HepG2 (cell line): ENCODE measurements around the gene IL17RC. TPM values are rescaled to one million over a fixed set of nuclear protein-coding genes. Genes with fewer than 3 reads are reported as not detected.

Source experiments
- ATF7-NPFF ChIP-seq: sonication (generic); formaldehyde crosslinking; IDR thresholded peaks from 2 replicates; pipeline ENCODE4 v1.8.1; 2023; ENCODE audit warnings: mild to moderate bottlenecking, low read depth, missing genetic modification reagents, moderate library complexity
- DNMT3B ChIP-seq: conservative IDR thresholded peaks from 2 replicates; pipeline ENCODE4 v1.6.1; 2016; ENCODE audit warnings: missing biosample characterization, control low read depth
- MTF2 ChIP-seq: sonication (generic); formaldehyde crosslinking; IDR thresholded peaks from 2 replicates; pipeline ENCODE4 v1.5.0; 2020; ENCODE audit warnings: missing genetic modification reagents, borderline replicate concordance
- MYC ChIP-seq: sonication (generic); formaldehyde crosslinking; IDR thresholded peaks from 2 replicates; pipeline ENCODE4 v1.9.0; 2021; ENCODE audit warnings: missing genetic modification reagents, borderline replicate concordance
- SAP130 ChIP-seq: IDR thresholded peaks from 2 replicates; pipeline ENCODE4 v1.6.1; 2016; ENCODE audit warnings: low read depth
- SETDB1 ChIP-seq: sonication (generic); formaldehyde crosslinking; IDR thresholded peaks from 2 replicates; pipeline ENCODE4 v1.5.1; 2020; ENCODE audit warnings: missing genetic modification reagents, mild to moderate bottlenecking, borderline replicate concordance
- SOX13 ChIP-seq, 3 experiments: fragments of 450-650 bp in 1 of 3; sonication (generic) in 1 of 3; formaldehyde crosslinking in 1 of 3; IDR thresholded peaks in 2 of 3; conservative IDR thresholded peaks in 1 of 3; 2 replicates each; pipeline versions ENCODE4 v1.5.0 to v1.6.1; 2016 to 2020; ENCODE audit warnings: antibody characterized with exemption in 1 of 3, mild to moderate bottlenecking in 1 of 3, missing compliant biosample characterization in 1 of 3, missing genetic modification reagents in 1 of 3, moderate library complexity in 1 of 3
- ZFP82 ChIP-seq: sonication (generic); formaldehyde crosslinking; IDR thresholded peaks from 2 replicates; pipeline ENCODE4 v1.5.1; 2020; ENCODE audit warnings: mild to moderate bottlenecking, missing genetic modification reagents, borderline replicate concordance
- ZFX ChIP-seq: sonication (generic); formaldehyde crosslinking; IDR thresholded peaks from 2 replicates; pipeline ENCODE4 v1.4.0; 2020; ENCODE audit warnings: mild to moderate bottlenecking, low read depth, missing genetic modification reagents, moderate library complexity
- ZKSCAN5 ChIP-seq: sonication (generic); formaldehyde crosslinking; IDR thresholded peaks from 2 replicates; pipeline ENCODE4 v1.5.1; 2020; ENCODE audit warnings: mild to moderate bottlenecking, missing genetic modification reagents
- ZNF672 ChIP-seq: sonication (generic); formaldehyde crosslinking; IDR thresholded peaks from 2 replicates; pipeline ENCODE4 v1.8.1; 2022; ENCODE audit warnings: missing genetic modification reagents
- ZNF841 ChIP-seq: sonication (generic); formaldehyde crosslinking; IDR thresholded peaks from 2 replicates; pipeline ENCODE4 v1.8.1; 2023; ENCODE audit warnings: missing genetic modification reagents, borderline replicate concordance
- ZSCAN21 ChIP-seq: sonication (generic); formaldehyde crosslinking; IDR thresholded peaks from 2 replicates; pipeline ENCODE4 v1.8.0; 2022; ENCODE audit warnings: mild to moderate bottlenecking, missing genetic modification reagents, moderate library complexity, borderline replicate concordance
- polyA plus RNA-seq, 8 experiments: library from polyadenylated mRNA; depleted of rRNA in 3 of 8; stranded (reverse) in 7 of 8; unstranded in 1 of 8; fragments of >200 nt; fragmentation: Illumina TruSeq in 4 of 8; extraction: Trizol in 4 of 8; gene quantifications; 2 replicates each; pipeline versions ENCODE4 v1.2.1 to v1.2.3, GENCODE V29; 2011 to 2016; ENCODE audit warnings: low read depth in 4 of 8, missing spikeins in 1 of 8, mixed read lengths in 1 of 8; ENCODE audit not compliant: insufficient read depth in 1 of 8
- total RNA-seq, 5 experiments: library from RNA; depleted of rRNA; stranded (reverse); fragments of >200 nt; fragmentation: Illumina TruSeq; extraction: Trizol; gene quantifications; 2 replicates each; pipeline ENCODE4 v1.2.3, GENCODE V29; 2016; ENCODE audit warnings: low read depth in 1 of 5
- TF ChIP-seq, protein P1 (sequence below), 2 experiments: IDR thresholded peaks; 2 replicates each; pipeline ENCODE4 v1.6.1; 2011 to 2012; ENCODE audit warnings: low read length in 2 of 2, borderline replicate concordance in 1 of 2, low read depth in 1 of 2, mild to moderate bottlenecking in 1 of 2, moderate library complexity in 1 of 2
- TF ChIP-seq, protein P2 (sequence below): sonication (generic); formaldehyde crosslinking; IDR thresholded peaks from 2 replicates; pipeline ENCODE4 v1.4.0; 2020; ENCODE audit warnings: missing genetic modification reagents; ENCODE audit errors: not compliant biosample characterization
- TF ChIP-seq, protein P3 (sequence below): sonication (generic); formaldehyde crosslinking; IDR thresholded peaks from 2 replicates; pipeline ENCODE4 v1.4.0; 2020; ENCODE audit warnings: mild to moderate bottlenecking, missing genetic modification reagents
- TF ChIP-seq, protein P4 (sequence below): sonication (generic); formaldehyde crosslinking; IDR thresholded peaks from 2 replicates; pipeline ENCODE4 v1.8.1; 2023; ENCODE audit warnings: mild to moderate bottlenecking, missing genetic modification reagents, borderline replicate concordance

Gene IL17RC
- total and polyA plus RNA-seq, 2 of the 13 experiments (the other 11 are each of a cell fraction or from before 2014, with no cell fraction given) = 20.7 to 24.0 TPM

DNA sequence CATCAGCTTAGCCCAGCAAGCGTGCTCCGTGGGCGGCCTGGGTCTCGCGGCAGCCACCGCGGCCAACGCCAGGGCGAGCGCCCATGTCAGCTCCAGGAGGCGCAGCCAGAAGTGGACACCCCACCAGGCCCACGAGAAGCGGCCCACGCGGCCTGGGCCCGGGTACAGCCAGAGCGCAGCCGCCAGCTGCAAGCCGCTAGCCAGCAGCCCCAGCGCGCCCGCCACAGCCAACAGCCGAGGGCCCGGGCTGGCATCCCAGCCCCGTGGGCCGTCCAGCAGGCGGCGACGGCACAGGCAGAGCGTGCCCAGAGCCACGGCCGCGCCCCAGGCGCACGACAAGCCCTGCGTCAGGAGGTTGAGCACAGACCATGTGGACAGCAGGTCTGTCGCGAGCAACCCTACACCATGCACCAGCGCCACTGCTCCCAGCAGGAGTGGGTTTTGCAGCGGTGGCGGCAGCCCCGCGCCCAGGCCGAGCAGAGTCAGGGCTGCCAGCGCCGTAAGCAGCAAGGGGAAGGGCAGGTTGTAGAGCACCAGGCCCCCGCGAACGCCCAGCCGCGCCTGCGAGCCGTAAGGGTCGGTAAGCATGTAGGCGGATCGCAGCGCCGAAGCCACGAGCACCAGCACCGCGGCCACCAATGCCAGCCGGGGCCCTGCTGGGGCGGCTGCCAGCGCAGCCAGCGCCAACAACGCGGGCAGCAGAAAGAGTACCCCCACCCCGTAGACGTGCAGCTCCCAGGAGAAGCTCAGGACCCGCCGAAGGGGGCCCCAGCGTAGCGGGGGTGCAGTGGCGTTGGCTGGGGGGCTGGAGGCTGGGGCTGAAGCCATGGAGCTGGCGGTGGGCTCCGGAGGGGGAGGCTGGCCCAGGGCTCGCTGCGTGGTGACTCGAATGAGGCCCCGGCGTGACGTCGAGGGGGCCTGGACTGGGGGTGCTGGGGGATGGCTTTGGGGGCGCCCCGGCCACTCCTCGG is 30.4 kb downstream of the IL17RC start (continued):
- TF ChIP-seq, protein P1, sequence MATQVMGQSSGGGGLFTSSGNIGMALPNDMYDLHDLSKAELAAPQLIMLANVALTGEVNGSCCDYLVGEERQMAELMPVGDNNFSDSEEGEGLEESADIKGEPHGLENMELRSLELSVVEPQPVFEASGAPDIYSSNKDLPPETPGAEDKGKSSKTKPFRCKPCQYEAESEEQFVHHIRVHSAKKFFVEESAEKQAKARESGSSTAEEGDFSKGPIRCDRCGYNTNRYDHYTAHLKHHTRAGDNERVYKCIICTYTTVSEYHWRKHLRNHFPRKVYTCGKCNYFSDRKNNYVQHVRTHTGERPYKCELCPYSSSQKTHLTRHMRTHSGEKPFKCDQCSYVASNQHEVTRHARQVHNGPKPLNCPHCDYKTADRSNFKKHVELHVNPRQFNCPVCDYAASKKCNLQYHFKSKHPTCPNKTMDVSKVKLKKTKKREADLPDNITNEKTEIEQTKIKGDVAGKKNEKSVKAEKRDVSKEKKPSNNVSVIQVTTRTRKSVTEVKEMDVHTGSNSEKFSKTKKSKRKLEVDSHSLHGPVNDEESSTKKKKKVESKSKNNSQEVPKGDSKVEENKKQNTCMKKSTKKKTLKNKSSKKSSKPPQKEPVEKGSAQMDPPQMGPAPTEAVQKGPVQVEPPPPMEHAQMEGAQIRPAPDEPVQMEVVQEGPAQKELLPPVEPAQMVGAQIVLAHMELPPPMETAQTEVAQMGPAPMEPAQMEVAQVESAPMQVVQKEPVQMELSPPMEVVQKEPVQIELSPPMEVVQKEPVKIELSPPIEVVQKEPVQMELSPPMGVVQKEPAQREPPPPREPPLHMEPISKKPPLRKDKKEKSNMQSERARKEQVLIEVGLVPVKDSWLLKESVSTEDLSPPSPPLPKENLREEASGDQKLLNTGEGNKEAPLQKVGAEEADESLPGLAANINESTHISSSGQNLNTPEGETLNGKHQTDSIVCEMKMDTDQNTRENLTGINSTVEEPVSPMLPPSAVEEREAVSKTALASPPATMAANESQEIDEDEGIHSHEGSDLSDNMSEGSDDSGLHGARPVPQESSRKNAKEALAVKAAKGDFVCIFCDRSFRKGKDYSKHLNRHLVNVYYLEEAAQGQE (IDR thresholded peaks at IDR 0.05; ENCODE audit: borderline replicate concordance in 1 of 2, low read depth in 1 of 2, low read length in 2 of 2) = peak in 1 of 2 experiments; percentile 43; a peak in 1 of 4 replicates
- no peak; the same call in 1 of the 2 replicates for TF ChIP-seq MTF2 (CRISPR knock-in tag)
- TF ChIP-seq ZKSCAN5 = no peak
- no peak for TF ChIP-seq SETDB1
- no peak for TF ChIP-seq ZNF672
- TF ChIP-seq, protein P2, sequence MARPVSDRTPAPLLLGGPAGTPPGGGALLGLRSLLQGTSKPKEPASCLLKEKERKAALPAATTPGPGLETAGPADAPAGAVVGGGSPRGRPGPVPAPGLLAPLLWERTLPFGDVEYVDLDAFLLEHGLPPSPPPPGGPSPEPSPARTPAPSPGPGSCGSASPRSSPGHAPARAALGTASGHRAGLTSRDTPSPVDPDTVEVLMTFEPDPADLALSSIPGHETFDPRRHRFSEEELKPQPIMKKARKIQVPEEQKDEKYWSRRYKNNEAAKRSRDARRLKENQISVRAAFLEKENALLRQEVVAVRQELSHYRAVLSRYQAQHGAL = peak; percentile 69
- peak; percentile 63; the same call in 1 of the 2 replicates for TF ChIP-seq ZFP82 (CRISPR knock-in tag)
- TF ChIP-seq ZNF841 (CRISPR knock-in tag) = no peak
- TF ChIP-seq SAP130 = peak; percentile 97
- TF ChIP-seq ATF7-NPFF (CRISPR knock-in tag) = peak; percentile 94
- peak; percentile 84; the same call in 1 of the 2 replicates for TF ChIP-seq ZSCAN21 (CRISPR knock-in tag)
- TF ChIP-seq ZFX (CRISPR knock-in tag) = peak; percentile 93
- no peak for TF ChIP-seq SOX13 (IDR thresholded peaks at IDR 0.05)
- peak in 1 of 2 experiments; percentile 41; a peak in 1 of 4 replicates for TF ChIP-seq SOX13 (CRISPR knock-in tag; conservative IDR thresholded peaks at IDR 0.05 in 1 of 2, IDR thresholded peaks at IDR 0.05 in 1 of 2)
- no peak for TF ChIP-seq DNMT3B (CRISPR knock-in tag)
- TF ChIP-seq, protein P3, sequence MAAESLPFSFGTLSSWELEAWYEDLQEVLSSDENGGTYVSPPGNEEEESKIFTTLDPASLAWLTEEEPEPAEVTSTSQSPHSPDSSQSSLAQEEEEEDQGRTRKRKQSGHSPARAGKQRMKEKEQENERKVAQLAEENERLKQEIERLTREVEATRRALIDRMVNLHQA (CRISPR knock-in tag) = no peak
- TF ChIP-seq MYC (CRISPR knock-in tag) = peak; percentile 99
- TF ChIP-seq, protein P4, sequence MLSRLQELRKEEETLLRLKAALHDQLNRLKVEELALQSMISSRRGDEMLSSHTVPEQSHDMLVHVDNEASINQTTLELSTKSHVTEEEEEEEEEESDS (CRISPR knock-in tag) = no peak
